Measurements from ENCODE around the gene CNNM4.
A peak's percentile ranks its signal among the peaks of the same experiment; 100 is the strongest.

The CNNM4 gene

DNA sequence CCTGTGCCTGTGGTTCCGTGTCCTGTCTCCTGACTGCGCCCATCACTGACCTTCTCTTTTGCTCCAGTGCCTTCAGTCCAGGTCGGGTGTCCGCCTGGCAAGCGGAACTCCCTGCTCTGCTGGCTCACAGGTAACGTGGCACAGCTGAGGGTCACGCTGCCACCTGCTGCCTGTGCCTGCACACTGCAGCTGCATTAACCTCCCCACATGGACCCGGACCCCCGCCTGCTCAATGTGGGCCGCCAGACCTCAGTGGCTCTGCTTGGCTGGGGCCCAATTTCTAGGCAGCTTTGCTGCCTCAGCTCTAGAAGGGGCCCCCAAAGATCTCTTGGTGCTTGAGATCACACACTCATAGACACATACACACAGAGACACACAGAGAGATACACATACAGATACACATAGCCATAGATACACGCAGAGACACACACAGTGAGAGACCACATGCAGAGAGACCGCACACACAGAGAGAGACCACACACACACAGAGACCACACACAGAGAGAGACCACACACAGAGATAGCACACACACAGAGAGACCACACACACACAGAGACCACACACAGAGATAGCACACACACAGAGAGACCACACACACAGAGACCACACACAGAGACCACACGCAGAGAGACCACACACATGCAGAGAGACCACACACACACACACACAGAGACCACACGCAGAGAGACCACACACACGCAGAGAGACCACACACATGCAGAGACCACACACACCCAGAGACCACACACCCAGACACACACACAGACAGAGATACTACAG, 40.5 kb downstream of the CNNM4 start (continued):
- TF ChIP-seq ZFP41 (tag by site-specific recombination; IDR thresholded peaks at IDR 0.05; ENCODE audit: borderline replicate concordance) (no peak), ZNF549 (tag by site-specific recombination; IDR thresholded peaks at IDR 0.05) (no peak)
- TF ChIP-seq, protein P1, sequence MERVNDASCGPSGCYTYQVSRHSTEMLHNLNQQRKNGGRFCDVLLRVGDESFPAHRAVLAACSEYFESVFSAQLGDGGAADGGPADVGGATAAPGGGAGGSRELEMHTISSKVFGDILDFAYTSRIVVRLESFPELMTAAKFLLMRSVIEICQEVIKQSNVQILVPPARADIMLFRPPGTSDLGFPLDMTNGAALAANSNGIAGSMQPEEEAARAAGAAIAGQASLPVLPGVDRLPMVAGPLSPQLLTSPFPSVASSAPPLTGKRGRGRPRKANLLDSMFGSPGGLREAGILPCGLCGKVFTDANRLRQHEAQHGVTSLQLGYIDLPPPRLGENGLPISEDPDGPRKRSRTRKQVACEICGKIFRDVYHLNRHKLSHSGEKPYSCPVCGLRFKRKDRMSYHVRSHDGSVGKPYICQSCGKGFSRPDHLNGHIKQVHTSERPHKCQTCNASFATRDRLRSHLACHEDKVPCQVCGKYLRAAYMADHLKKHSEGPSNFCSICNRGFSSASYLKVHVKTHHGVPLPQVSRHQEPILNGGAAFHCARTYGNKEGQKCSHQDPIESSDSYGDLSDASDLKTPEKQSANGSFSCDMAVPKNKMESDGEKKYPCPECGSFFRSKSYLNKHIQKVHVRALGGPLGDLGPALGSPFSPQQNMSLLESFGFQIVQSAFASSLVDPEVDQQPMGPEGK (tag by site-specific recombination; IDR thresholded peaks at IDR 0.05), result no peak

DNA sequence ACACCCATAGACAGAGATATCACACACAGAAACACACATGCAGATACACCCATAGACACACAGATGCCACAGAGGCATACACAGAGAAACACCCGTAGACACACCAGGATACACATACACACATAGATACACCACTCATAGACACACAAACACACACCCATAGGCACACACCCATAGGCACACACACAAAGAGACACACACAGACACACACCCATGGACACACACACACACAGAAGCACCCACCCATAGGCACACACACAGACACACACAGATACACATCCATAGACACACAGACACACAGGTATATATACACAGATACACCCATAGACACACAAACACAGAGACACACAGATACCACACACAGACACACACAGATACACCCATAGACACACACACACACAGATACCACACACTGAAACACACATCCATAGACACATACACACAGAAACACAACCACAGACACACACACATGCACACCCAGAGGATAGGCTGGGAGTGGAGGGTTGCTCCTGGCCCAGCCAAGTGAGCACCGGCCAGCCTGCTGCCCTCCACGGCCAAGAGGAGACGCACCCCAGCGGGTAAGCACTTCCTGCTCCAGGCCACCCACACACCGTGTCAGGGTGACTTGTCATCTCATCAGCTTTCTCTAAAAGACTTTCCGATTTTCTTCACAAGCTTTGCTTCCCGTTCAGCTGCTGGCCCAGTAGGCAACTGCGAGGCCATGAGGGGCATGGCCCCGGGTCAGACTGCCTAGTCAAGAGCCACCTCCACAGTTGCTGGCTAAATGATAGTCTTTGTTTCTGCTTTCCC, 41.3 kb downstream of the CNNM4 start:
- no peak overlapping the region for H3K4me3 ChIP-seq (ENCODE audit: low read depth, low read length)
- H3K4me1 ChIP-seq (ENCODE audit: control insufficient read depth, insufficient read depth, low read length), result no peaks in the 10 kb centered on the region
- H3K36me3 ChIP-seq (ENCODE audit: control insufficient read depth in 2 of 2, insufficient read depth in 1 of 2, low read length in 2 of 2), result peaks cover 15 to 57% of the 10 kb centered on the region in 2 experiments; a peak in 2 of 3 replicates
- H3K27ac ChIP-seq (ENCODE audit: extremely low read depth, low read depth, low read length), result no peak overlapping the region; the same call in 1 of the 2 replicates
- H3K9me3 ChIP-seq (ENCODE audit: control insufficient read depth, insufficient read depth, low read depth, low read length), result no peaks in the 10 kb centered on the region
- POLR2A ChIA-PET, result no interaction called here
- CTCF ChIA-PET, result interaction anchor here (0.6 to 2.4 kb wide), 6 partner anchors 11 to 39 kb away, joined by 3 to 21 read pairs (median 6); no protein-coding TSS in a partner anchor
- no peak for TF ChIP-seq EGR2 (tag by site-specific recombination; IDR thresholded peaks at IDR 0.05; ENCODE audit: low read depth)
- no peak for TF ChIP-seq YY1 (tag by site-specific recombination; IDR thresholded peaks at IDR 0.05)
- TF ChIP-seq ZNF514 (tag by site-specific recombination; IDR thresholded peaks at IDR 0.05), result no peak
- TF ChIP-seq ZIC2 (tag by site-specific recombination; IDR thresholded peaks at IDR 0.05), result no peak
- TF ChIP-seq, protein P2, sequence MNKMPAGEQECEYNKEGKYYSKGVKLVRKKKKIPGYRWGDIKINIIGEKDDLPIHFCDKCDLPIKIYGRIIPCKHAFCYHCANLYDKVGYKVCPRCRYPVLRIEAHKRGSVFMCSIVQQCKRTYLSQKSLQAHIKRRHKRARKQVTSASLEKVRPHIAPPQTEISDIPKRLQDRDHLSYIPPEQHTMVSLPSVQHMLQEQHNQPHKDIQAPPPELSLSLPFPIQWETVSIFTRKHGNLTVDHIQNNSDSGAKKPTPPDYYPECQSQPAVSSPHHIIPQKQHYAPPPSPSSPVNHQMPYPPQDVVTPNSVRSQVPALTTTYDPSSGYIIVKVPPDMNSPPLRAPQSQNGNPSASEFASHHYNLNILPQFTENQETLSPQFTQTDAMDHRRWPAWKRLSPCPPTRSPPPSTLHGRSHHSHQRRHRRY (tag by site-specific recombination; IDR thresholded peaks at IDR 0.05), result no peak
- TF ChIP-seq, protein P3, sequence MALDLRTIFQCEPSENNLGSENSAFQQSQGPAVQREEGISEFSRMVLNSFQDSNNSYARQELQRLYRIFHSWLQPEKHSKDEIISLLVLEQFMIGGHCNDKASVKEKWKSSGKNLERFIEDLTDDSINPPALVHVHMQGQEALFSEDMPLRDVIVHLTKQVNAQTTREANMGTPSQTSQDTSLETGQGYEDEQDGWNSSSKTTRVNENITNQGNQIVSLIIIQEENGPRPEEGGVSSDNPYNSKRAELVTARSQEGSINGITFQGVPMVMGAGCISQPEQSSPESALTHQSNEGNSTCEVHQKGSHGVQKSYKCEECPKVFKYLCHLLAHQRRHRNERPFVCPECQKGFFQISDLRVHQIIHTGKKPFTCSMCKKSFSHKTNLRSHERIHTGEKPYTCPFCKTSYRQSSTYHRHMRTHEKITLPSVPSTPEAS (tag by site-specific recombination; IDR thresholded peaks at IDR 0.05), result peak; percentile 97
- no peak for TF ChIP-seq ZNF335 (tag by site-specific recombination; conservative IDR thresholded peaks at IDR 0.05)
- TF ChIP-seq, protein P4, sequence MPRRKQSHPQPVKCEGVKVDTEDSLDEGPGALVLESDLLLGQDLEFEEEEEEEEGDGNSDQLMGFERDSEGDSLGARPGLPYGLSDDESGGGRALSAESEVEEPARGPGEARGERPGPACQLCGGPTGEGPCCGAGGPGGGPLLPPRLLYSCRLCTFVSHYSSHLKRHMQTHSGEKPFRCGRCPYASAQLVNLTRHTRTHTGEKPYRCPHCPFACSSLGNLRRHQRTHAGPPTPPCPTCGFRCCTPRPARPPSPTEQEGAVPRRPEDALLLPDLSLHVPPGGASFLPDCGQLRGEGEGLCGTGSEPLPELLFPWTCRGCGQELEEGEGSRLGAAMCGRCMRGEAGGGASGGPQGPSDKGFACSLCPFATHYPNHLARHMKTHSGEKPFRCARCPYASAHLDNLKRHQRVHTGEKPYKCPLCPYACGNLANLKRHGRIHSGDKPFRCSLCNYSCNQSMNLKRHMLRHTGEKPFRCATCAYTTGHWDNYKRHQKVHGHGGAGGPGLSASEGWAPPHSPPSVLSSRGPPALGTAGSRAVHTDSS (tag by site-specific recombination; IDR thresholded peaks at IDR 0.05), result no peak
- TF ChIP-seq, protein P5, sequence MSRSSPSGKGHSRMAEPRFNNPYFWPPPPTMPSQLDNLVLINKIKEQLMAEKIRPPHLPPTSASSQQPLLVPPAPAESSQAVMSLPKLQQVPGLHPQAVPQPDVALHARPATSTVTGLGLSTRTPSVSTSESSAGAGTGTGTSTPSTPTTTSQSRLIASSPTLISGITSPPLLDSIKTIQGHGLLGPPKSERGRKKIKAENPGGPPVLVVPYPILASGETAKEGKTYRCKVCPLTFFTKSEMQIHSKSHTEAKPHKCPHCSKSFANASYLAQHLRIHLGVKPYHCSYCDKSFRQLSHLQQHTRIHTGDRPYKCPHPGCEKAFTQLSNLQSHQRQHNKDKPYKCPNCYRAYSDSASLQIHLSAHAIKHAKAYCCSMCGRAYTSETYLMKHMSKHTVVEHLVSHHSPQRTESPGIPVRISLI (tag by site-specific recombination; IDR thresholded peaks at IDR 0.05), result no peak
- no peak for TF ChIP-seq HOXA7 (CRISPR knock-in tag; IDR thresholded peaks at IDR 0.05; ENCODE audit: borderline replicate concordance)
- no peak for TF ChIP-seq ZNF16 (tag by site-specific recombination; IDR thresholded peaks at IDR 0.05; ENCODE audit: low read depth)
- TF ChIP-seq ZBTB8A (tag by site-specific recombination; IDR thresholded peaks at IDR 0.05), result no peak
- no peak for TF ChIP-seq ZNF837 (tag by site-specific recombination; IDR thresholded peaks at IDR 0.05)
- peak; percentile 78; the same call in 1 of the 2 replicates for TF ChIP-seq ZNF521 (tag by site-specific recombination; IDR thresholded peaks at IDR 0.05)
- no peak for TF ChIP-seq ZNF24 (tag by site-specific recombination; IDR thresholded peaks at IDR 0.05)
- no peak for TF ChIP-seq PRDM1 (tag by site-specific recombination; IDR thresholded peaks at IDR 0.05)
- TF ChIP-seq, protein P6, sequence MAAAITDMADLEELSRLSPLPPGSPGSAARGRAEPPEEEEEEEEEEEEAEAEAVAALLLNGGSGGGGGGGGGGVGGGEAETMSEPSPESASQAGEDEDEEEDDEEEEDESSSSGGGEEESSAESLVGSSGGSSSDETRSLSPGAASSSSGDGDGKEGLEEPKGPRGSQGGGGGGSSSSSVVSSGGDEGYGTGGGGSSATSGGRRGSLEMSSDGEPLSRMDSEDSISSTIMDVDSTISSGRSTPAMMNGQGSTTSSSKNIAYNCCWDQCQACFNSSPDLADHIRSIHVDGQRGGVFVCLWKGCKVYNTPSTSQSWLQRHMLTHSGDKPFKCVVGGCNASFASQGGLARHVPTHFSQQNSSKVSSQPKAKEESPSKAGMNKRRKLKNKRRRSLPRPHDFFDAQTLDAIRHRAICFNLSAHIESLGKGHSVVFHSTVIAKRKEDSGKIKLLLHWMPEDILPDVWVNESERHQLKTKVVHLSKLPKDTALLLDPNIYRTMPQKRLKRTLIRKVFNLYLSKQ (tag by site-specific recombination; IDR thresholded peaks at IDR 0.05; ENCODE audit: borderline replicate concordance), result no peak
- 0 out of 2 replicates have a peak, but pooled peaks have one; percentile 19 for TF ChIP-seq ZNF785 (tag by site-specific recombination; IDR thresholded peaks at IDR 0.05)
- no peak for TF ChIP-seq OSR2 (tag by site-specific recombination; IDR thresholded peaks at IDR 0.05)
